Measurements from ENCODE around the gene ECHDC3.

DNA sequence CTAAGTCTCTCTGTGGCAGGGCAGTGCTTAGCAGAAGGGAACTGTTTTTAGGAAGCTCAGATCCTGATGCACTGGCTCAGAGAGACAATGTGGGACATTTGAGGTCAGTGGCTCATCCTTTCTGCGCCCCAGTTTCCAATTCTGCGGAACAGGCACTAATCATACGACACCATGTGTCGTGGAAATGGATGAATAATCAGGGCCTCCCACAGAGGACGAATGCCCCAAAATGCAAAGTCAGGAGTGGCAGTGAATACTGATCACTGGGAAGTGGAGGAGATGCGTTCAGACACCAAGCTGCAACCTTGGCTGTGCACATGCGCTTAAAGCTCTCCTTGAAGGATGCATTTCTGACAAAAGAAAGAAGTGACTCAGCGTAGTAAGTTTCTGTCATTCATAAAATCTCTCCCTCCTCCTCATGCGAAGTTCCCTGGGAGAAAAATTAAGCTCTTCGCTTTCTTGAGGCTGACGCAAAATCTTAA is 21.9 kb upstream of the ECHDC3 start:
- TF ChIP-seq SMC3 (IDR thresholded peaks at IDR 0.05) (no peak), EP300 (IDR thresholded peaks at IDR 0.05) (no peak), POLR2A (IDR thresholded peaks at IDR 0.05; ENCODE audit: low read length) (no peak), MYC (IDR thresholded peaks at IDR 0.05; ENCODE audit: borderline replicate concordance, low read length) (no peak), JUN (IDR thresholded peaks at IDR 0.05) (no peak), HDAC2 (IDR thresholded peaks at IDR 0.05) (no peak), FOSL2 (IDR thresholded peaks at IDR 0.05) (no peak), FOSL2 (CRISPR knock-in tag; IDR thresholded peaks at IDR 0.05) (no peak), NR3C1 (IDR thresholded peaks at IDR 0.05) (no peak)
- TF ChIP-seq, protein P1, sequence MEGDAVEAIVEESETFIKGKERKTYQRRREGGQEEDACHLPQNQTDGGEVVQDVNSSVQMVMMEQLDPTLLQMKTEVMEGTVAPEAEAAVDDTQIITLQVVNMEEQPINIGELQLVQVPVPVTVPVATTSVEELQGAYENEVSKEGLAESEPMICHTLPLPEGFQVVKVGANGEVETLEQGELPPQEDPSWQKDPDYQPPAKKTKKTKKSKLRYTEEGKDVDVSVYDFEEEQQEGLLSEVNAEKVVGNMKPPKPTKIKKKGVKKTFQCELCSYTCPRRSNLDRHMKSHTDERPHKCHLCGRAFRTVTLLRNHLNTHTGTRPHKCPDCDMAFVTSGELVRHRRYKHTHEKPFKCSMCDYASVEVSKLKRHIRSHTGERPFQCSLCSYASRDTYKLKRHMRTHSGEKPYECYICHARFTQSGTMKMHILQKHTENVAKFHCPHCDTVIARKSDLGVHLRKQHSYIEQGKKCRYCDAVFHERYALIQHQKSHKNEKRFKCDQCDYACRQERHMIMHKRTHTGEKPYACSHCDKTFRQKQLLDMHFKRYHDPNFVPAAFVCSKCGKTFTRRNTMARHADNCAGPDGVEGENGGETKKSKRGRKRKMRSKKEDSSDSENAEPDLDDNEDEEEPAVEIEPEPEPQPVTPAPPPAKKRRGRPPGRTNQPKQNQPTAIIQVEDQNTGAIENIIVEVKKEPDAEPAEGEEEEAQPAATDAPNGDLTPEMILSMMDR (IDR thresholded peaks at IDR 0.05) = no peak
- TF ChIP-seq, protein P2, sequence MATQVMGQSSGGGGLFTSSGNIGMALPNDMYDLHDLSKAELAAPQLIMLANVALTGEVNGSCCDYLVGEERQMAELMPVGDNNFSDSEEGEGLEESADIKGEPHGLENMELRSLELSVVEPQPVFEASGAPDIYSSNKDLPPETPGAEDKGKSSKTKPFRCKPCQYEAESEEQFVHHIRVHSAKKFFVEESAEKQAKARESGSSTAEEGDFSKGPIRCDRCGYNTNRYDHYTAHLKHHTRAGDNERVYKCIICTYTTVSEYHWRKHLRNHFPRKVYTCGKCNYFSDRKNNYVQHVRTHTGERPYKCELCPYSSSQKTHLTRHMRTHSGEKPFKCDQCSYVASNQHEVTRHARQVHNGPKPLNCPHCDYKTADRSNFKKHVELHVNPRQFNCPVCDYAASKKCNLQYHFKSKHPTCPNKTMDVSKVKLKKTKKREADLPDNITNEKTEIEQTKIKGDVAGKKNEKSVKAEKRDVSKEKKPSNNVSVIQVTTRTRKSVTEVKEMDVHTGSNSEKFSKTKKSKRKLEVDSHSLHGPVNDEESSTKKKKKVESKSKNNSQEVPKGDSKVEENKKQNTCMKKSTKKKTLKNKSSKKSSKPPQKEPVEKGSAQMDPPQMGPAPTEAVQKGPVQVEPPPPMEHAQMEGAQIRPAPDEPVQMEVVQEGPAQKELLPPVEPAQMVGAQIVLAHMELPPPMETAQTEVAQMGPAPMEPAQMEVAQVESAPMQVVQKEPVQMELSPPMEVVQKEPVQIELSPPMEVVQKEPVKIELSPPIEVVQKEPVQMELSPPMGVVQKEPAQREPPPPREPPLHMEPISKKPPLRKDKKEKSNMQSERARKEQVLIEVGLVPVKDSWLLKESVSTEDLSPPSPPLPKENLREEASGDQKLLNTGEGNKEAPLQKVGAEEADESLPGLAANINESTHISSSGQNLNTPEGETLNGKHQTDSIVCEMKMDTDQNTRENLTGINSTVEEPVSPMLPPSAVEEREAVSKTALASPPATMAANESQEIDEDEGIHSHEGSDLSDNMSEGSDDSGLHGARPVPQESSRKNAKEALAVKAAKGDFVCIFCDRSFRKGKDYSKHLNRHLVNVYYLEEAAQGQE (IDR thresholded peaks at IDR 0.05) = no peak
